Mesendoderm (in vitro differentiated cells): ENCODE measurements around the gene CA14.
"Not testable (repeated sequence)": the region's sequence is repeated elsewhere in the genome, so short reads cannot be mapped to it uniquely, and the experiment has no call there.

Experiments used
- DNase-seq: peaks from one replicate; pipeline ENCODE4 v3.0.0; 2013
- H2AK5ac ChIP-seq: 2 replicates; pipeline ENCODE4 v1.6.1; 2013; ENCODE audit warnings: low read length, inconsistent platforms
- H2BK120ac ChIP-seq: 2 replicates; pipeline ENCODE4 v1.6.1; 2013; ENCODE audit warnings: low read depth, mild to moderate bottlenecking, low read length, moderate library complexity, mixed read lengths
- H2BK15ac ChIP-seq: replicated peaks from 2 replicates; pipeline ENCODE4 v1.6.1; 2013; ENCODE audit warnings: low read depth, mild to moderate bottlenecking, moderate library complexity
- H2BK5ac ChIP-seq: 2 replicates; pipeline ENCODE4 v1.6.1; 2013; ENCODE audit warnings: low read length, inconsistent platforms
- H3K18ac ChIP-seq: 2 replicates; pipeline ENCODE4 v1.6.1; 2013; ENCODE audit warnings: mild to moderate bottlenecking, low read length, mixed read lengths
- H3K23ac ChIP-seq: one replicate; pipeline ENCODE4 v1.6.1; 2013; ENCODE audit warnings: low read length
- H3K27ac ChIP-seq: 2 replicates; pipeline ENCODE4 v1.5.1; 2013; ENCODE audit warnings: low read depth, mild to moderate bottlenecking, inconsistent platforms, low read length, moderate library complexity
- H3K27me3 ChIP-seq: 2 replicates; pipeline ENCODE4 v1.6.1; 2013; ENCODE audit warnings: low read length, control low read depth, mild to moderate bottlenecking, inconsistent platforms; ENCODE audit not compliant: insufficient read depth, poor library complexity
- H3K36me3 ChIP-seq: 2 replicates; pipeline ENCODE4 v1.6.1; 2013; ENCODE audit warnings: low read length, inconsistent platforms; ENCODE audit not compliant: control insufficient read depth, insufficient read depth
- H3K4ac ChIP-seq: one replicate; pipeline ENCODE4 v1.6.1; 2013; ENCODE audit warnings: low read depth, mild to moderate bottlenecking, low read length, moderate library complexity
- H3K4me1 ChIP-seq: 2 replicates; pipeline ENCODE4 v1.6.1; 2013; ENCODE audit warnings: low read depth, low read length, inconsistent platforms; ENCODE audit not compliant: control insufficient read depth
- H3K4me2 ChIP-seq: 2 replicates; pipeline ENCODE4 v1.6.1; 2013; ENCODE audit warnings: low read length
- H3K4me3 ChIP-seq: 2 replicates; pipeline ENCODE4 v1.5.1; 2013; ENCODE audit warnings: mild to moderate bottlenecking, low read length
- H3K56ac ChIP-seq: one replicate; pipeline ENCODE4 v1.6.1; 2013; ENCODE audit warnings: low read length
- H3K79me1 ChIP-seq: 2 replicates; pipeline ENCODE4 v1.6.1; 2013; ENCODE audit warnings: low read length, inconsistent platforms
- H3K79me2 ChIP-seq: 2 replicates; pipeline ENCODE4 v1.6.1; 2013; ENCODE audit warnings: mild to moderate bottlenecking, low read length; ENCODE audit not compliant: control insufficient read depth, insufficient read depth
- H3K9ac ChIP-seq: 2 replicates; pipeline ENCODE4 v1.6.1; 2013; ENCODE audit warnings: low read length, inconsistent platforms
- H4K5ac ChIP-seq: one replicate; pipeline ENCODE4 v1.6.1; 2013; ENCODE audit warnings: low read length
- H4K8ac ChIP-seq: one replicate; pipeline ENCODE4 v1.6.1; 2013; ENCODE audit warnings: low read depth, mild to moderate bottlenecking, control low read depth, low read length, moderate library complexity
- WGBS: extraction: QIAGEN DNeasy Blood & Tissue Kit; methylation state at CpG from one replicate; pipeline ENCODE4 v1.1.7; 2013; ENCODE audit warnings: low lambda C conversion rate, missing lambda C conversion rate; ENCODE audit not compliant: insufficient coverage; ENCODE audit errors: extremely low coverage; 5-methylcytosine and 5-hydroxymethylcytosine counted together

The CA14 gene

DNA sequence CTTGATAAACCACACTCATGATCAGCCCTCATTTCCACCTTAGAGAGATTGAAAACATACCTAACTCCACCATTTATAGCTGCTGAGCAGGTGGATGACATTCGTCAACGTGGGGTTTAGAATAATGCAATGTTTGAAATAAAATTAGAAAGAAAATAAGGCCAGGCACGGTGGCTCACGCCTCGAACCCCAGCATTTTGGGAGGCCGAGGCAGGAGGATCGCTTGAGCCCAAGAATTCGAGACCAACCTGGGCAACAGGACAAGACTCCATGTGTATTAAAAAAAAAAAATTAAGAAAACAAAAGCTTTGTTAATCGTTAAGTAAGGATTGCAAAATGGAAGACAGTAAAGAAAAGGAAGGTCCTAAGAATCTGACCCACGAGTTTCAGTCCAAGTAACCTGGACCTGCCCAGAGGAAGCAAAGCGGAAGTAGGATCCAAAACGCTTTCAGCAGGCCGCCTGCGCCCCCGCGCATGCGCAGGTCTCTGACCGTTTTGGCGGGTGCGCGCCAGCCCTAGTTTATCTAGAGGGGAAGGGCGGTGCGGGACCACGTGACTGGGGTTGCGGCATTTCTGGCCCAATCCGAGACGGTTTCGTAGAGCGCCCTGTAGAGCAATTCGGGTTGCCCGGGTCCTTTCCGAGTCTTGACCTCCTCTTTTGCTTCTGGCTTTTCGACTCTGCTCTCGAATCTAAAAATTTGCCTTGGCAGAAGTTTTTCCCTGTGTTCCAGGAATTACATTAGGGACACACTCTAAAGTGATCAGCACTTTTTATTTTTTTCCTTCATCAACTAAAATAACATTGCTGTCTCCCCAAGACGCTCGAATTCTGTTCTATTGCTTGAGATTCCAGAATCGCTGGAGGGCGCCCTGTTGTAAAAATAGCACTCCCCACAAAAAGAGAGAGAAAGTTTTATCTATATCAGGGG lies 44.1 kb upstream of the CA14 start:
- H3K36me3 ChIP-seq: no peaks in the 10 kb centered on the region
- peak overlapping the region; percentile 99 for H4K5ac ChIP-seq
- no CpG with 5 or more reads among the region's 38 CpGs for WGBS
- H3K9ac ChIP-seq: peak overlapping the region; percentile 57
- H3K23ac ChIP-seq: no peak overlapping the region
- no peak overlapping the region for H3K27ac ChIP-seq
- no peak overlapping the region for H3K4me3 ChIP-seq
- H2BK5ac ChIP-seq: no peak overlapping the region
- H3K79me1 ChIP-seq: no peaks in the 10 kb centered on the region
- H3K56ac ChIP-seq: peak overlapping the region; percentile 35
- no peak overlapping the region for H2BK15ac ChIP-seq
- H3K4ac ChIP-seq: peak overlapping the region; percentile 57
- no peak overlapping the region for H2BK120ac ChIP-seq
- H3K79me2 ChIP-seq: no peaks in the 10 kb centered on the region
- H2AK5ac ChIP-seq: no peak overlapping the region
- peak overlapping the region; percentile 93 for H4K8ac ChIP-seq
- peak overlapping the region; percentile 15 for H3K18ac ChIP-seq
- no peaks in the 10 kb centered on the region for H3K27me3 ChIP-seq
- H3K4me2 ChIP-seq: peak overlapping the region; percentile 28
- no peaks in the 10 kb centered on the region for H3K4me1 ChIP-seq
- peak; percentile 98 for DNase-seq

GRCh38 chr1:150214099-150214756 lies 43.3 kb upstream of the CA14 start:
- Histone ChIP-seq H3K9ac (peak overlapping the region; percentile 57), H4K8ac (peak overlapping the region; percentile 93), H3K56ac (peak overlapping the region; percentile 27)
- not testable (repeated sequence) for H3K4ac ChIP-seq, H3K79me2 ChIP-seq, H3K4me3 ChIP-seq, H3K4me2 ChIP-seq, H3K23ac ChIP-seq, H3K4me1 ChIP-seq, H2BK5ac ChIP-seq, H4K5ac ChIP-seq, H3K27me3 ChIP-seq, H3K36me3 ChIP-seq, H2BK120ac ChIP-seq, H3K79me1 ChIP-seq, H2BK15ac ChIP-seq, H3K18ac ChIP-seq, H3K27ac ChIP-seq, H2AK5ac ChIP-seq
- DNase-seq: peak; percentile 3
- WGBS: no CpG with 5 or more reads among the region's 18 CpGs

GRCh38 chr1:150215855-150216254 lies 41.7 kb upstream of the CA14 start:
- WGBS: no CpG with 5 or more reads among the region's 6 CpGs
- not testable (repeated sequence) for H3K79me2 ChIP-seq, H3K4me2 ChIP-seq, H3K79me1 ChIP-seq, H3K23ac ChIP-seq, H3K9ac ChIP-seq, H4K5ac ChIP-seq, H2BK15ac ChIP-seq, H4K8ac ChIP-seq, H3K4me1 ChIP-seq, H2AK5ac ChIP-seq, H3K27me3 ChIP-seq, H3K56ac ChIP-seq, H3K18ac ChIP-seq, H3K4me3 ChIP-seq, DNase-seq, H2BK5ac ChIP-seq, H3K36me3 ChIP-seq, H3K4ac ChIP-seq, H3K27ac ChIP-seq, H2BK120ac ChIP-seq

DNA sequence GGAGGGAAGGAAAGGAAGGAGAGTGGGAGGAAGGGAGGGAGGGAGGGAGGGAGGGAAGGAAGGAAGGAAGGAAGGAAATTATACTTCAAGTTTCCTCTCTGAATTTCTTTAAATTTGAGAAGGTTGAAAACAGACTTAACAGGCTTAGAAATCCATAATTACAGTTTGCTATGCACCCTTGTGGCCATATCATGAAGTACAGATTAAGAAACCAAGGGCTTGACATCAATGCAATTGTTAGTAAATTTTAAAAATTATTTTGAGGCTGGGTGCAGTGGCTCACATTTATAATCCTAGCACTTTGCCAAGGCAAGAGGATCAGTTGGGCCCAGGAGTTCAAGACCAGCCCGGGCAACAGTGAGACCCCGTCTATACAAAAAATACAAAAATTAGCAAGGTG lies 36.0 kb upstream of the CA14 start:
- Histone ChIP-seq H3K4ac (no peak overlapping the region), H2BK120ac (no peak overlapping the region), H2BK15ac (no peak overlapping the region), H3K36me3 (peaks cover 5% of the 10 kb centered on the region), H3K9ac (no peak overlapping the region), H3K79me1 (no peaks in the 10 kb centered on the region), H3K56ac (no peak overlapping the region), H3K4me1 (no peaks in the 10 kb centered on the region), H4K8ac (no peak overlapping the region), H4K5ac (no peak overlapping the region), H3K79me2 (no peaks in the 10 kb centered on the region), H3K18ac (no peak overlapping the region), H3K4me2 (no peak overlapping the region), H3K27me3 (no peaks in the 10 kb centered on the region), H2BK5ac (no peak overlapping the region), H2AK5ac (no peak overlapping the region), H3K23ac (no peak overlapping the region), H3K4me3 (no peak overlapping the region), H3K27ac (no peak overlapping the region)
- WGBS: no CpG with 5 or more reads among the region's 2 CpGs
- no peak for DNase-seq

GRCh38 chr1:150224983-150225382 lies 32.6 kb upstream of the CA14 start:
- no peak overlapping the region for H2BK5ac ChIP-seq
- H3K4me2 ChIP-seq: no peak overlapping the region
- no peaks in the 10 kb centered on the region for H3K79me1 ChIP-seq
- no peaks in the 10 kb centered on the region for H3K4me1 ChIP-seq
- no peak overlapping the region for H4K5ac ChIP-seq
- no peaks in the 10 kb centered on the region for H3K79me2 ChIP-seq
- H3K27me3 ChIP-seq: no peaks in the 10 kb centered on the region
- no peak overlapping the region for H3K4me3 ChIP-seq
- no peak overlapping the region for H3K23ac ChIP-seq
- H2AK5ac ChIP-seq: no peak overlapping the region
- peaks cover 5% of the 10 kb centered on the region for H3K36me3 ChIP-seq
- DNase-seq: no peak
- H4K8ac ChIP-seq: no peak overlapping the region
- H3K4ac ChIP-seq: no peak overlapping the region
- H3K27ac ChIP-seq: no peak overlapping the region
- no peak overlapping the region for H3K56ac ChIP-seq
- no peak overlapping the region for H2BK120ac ChIP-seq
- H3K18ac ChIP-seq: no peak overlapping the region
- WGBS: no CpG with 5 or more reads among the region's 1 CpG
- no peak overlapping the region for H3K9ac ChIP-seq
- H2BK15ac ChIP-seq: no peak overlapping the region
